SKM-1 (cell line): ENCODE measurements around the gene NUP107.

Source experiments
- DNase-seq: peaks from one replicate; lab custom pipeline; 2025; ENCODE audit not compliant: unreplicated experiment; lab: John Stamatoyannopoulos, UW

NUP107 gene

DNA sequence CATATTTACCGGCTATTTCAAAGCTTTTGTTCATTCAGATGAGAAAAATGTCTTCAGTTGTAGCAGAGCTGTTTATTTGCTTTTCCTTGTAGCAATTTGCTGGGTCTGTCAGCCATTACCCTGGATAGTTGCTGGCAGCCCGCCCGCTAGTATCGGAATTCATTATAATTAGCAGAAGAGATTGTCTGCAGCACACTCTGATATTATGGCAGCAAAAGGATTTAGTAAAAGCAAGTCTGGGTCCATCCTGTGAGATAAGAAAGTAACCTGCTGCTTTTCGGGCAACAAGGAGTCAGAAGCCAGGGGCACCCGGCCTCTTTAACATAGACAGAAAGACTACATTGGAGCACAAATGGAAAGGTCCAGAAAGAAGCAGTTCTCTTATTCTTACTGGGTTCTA is 53.1 kb downstream of the NUP107 start:
- DNase-seq, result no peak

DNA sequence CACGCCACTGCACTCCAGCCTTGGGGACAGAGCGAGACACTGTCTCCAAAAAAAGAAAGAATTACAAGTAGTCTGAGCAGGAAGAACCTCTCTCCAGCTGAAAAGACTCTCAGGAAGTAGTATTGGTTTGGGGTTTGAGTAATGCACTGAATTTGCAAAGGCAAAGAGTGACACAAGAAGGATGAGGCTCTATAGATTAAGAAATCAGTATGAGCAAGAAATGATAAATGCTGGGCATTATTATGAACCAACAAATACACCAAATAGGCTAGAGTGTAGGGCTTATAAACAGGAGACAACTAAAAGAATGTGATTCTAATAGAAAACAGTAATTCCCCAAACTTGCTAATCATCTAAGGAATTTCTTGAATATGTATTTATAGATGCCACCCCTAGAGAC is 56.6 kb downstream of the NUP107 start:
- no peak for DNase-seq

DNA sequence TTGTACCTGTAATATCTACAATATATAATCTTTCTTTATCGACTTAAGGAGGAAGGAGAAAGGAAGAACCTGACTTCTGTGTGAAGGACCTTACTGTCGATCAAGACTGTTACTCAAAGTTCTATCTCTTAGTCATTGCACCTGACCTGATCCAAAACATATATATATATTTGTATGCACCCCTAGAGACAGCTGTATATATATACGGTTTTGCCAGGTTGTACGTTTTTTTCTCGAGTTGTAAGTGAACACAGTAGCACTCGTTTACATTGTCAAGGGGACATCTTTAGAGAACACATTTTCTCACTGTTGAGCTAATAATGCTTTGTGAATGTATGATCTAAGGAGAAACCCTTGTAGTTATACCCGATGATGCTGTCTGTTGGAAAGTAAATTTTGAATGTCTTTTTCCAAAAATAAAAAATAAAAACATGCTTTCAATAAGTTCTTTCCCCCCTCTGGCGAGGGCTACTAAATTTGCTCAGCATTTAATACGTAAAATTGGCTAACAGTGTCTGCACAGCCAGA is 58.7 kb downstream of the NUP107 start:
- DNase-seq, result no peak

DNA sequence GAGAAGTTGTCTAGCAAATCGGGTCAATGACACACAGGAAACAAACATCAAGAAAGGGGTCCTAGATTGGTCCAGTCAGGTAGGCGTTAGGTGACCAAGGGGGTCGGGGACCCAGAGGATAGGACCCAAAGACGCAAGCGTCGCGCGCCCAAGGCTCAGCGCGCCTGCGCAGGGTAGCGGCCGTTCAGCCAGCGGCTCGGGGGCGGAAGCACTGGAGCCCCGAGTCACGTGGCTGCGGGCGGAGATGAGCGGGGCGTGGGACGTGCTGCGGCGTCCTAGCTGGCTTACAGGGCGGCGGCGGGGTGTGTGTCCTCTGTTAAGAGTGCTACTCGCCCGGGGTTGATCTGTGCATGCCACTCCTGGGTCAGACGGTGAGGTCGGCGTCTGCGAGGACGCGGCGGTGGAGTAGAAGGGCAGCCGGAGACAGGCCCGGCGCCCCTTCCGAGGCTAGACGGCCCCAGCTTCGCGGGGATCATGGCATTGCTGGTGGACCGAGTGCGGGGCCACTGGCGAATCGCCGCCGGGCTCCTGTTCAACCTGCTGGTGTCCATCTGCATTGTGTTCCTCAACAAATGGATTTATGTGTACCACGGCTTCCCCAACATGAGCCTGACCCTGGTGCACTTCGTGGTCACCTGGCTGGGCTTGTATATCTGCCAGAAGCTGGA is 59.3 kb downstream of the NUP107 start, which contains the start of gene SLC35E3:
Gene SLC35E3, plus strand, starts transcription at position 273 of the 668 bp plus-strand sequence. Its CDS starts 202 bp downstream, at position 475.
- peak; percentile 43 for DNase-seq

DNA sequence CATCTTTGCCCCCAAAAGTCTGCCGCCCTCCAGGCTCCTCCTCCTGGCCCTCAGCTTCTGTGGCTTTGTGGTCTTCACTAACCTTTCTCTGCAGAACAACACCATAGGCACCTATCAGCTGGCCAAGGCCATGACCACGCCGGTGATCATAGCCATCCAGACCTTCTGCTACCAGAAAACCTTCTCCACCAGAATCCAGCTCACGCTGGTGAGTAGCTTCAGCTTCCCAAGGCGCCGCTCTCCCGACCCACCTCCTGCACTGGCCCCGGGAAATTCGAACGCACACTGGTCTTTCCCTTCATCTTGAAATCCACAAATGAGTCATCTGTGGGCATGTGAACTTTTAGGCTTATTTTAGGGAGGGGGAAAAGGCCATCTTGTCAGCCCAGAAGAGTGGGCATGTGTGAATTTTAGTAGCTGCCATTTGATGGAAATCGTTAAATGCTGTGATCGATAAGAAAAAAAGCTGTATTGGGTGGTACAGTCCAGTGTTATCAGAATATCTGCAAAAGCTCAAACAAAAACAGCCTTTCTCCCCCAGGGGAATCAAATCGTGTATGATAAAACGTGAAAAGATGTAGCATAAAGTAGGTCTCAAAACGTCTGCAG is 59.9 kb downstream of the NUP107 start:
- DNase-seq, result no peak

DNA sequence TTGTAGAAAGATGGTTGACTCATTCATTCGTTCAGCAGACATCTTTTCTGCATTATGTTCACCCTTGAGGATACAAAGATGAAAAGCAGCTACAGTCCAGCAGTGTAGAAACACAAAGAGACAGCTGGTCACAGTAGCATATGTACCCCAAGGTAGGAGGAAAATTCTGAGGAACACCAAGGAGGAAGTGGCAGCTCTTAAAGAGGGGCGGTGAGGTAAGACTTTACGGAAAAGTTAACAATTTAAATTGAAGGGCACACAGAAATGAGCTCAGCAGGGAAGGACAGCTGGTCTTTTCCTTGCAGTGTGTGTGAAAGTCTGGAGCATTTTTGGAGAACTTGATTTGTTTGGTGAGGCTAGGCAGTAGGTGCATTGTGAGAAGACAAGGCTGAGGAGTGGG is 62.7 kb downstream of the NUP107 start:
- DNase-seq, result no peak

DNA sequence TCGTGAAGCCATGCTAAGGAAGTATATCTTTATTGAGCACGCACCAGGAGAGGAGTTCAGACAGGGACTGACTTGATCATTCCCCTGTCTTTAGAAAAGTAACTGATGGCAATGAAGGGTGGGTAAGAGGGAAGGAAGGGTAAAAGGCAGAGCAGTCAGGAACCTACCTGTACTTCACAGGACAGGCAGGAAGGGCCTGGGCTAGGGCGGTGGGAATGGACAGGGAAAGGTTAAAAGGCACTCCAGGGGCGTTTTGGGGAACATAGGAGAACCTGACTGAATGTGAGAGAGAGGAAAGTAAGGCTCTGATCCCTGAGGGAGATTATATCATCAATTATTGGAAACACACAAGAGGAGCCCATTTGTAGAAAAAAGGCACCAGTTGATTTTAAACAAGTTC is 63.1 kb downstream of the NUP107 start:
- no peak for DNase-seq

DNA sequence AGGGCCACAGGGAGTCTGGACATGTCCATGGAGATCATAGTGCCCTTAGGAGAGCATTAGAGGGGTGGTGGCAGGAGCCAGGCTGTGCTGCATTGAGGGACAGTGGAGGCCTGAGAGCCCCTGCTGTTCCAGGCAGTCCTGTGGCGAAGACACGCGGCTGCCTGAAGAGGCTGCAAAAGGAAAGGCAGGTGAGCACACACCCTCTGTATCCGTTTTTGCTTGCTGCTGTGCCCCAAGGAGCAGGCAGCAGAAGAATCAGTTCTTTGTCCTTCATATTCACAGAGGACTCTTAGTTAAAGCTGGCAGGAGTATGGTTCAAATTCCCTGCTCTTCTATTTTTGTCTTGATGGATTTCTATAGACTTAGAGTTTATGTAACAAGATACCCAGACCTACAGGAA is 63.7 kb downstream of the NUP107 start:
- DNase-seq, result no peak

DNA sequence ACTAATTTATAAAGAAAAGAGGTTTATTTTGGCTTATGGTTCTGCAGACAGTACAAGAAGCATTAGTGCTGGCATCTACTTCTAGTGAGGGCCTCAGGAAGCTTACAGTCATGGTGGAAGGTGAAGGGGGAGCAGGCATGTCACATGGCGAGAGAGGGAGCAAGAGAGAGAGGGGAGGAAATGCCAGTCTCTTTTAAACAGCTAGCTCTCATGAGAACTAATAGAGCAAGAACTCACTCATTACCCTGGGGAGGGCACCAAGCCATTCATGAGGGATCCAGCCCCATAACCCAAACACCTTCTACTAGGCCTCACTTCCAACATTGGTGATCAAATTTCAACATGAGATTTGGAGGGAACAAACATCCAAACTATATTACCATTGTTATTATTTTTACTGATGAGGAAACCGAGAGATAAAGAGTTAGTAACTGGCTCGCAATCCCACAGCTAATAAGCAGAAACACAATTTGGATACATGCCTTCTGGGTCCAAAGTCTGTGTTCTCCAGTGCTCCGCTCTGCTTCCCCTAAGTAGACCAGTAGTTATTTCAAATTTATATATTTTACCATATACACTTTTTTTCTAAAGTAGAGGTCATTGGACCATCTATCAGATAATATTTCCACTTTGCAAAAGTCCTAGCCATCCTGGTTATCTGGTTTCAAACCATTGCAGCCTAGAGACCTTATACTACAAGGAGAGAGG is 68.9 kb downstream of the NUP107 start:
- no peak for DNase-seq

DNA sequence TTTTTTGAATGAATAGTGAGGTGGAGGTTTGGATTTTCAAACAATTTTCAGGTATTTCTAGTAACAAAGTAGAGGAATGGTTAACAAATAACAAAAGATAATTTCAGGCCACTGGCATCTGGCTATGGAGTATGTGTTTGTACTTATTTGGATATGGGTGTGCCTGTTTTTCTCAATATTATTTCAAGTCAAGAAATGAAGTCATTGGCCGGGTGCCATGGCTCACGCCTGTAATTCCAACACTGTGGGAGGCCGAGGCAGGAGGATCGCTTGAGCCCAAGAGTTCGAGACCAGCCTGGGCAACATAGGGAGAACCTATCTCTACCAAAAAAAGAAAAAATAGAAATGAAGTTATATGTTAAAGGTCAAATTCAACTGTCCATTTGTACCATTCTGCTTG is 73.1 kb downstream of the NUP107 start:
- no peak for DNase-seq

DNA sequence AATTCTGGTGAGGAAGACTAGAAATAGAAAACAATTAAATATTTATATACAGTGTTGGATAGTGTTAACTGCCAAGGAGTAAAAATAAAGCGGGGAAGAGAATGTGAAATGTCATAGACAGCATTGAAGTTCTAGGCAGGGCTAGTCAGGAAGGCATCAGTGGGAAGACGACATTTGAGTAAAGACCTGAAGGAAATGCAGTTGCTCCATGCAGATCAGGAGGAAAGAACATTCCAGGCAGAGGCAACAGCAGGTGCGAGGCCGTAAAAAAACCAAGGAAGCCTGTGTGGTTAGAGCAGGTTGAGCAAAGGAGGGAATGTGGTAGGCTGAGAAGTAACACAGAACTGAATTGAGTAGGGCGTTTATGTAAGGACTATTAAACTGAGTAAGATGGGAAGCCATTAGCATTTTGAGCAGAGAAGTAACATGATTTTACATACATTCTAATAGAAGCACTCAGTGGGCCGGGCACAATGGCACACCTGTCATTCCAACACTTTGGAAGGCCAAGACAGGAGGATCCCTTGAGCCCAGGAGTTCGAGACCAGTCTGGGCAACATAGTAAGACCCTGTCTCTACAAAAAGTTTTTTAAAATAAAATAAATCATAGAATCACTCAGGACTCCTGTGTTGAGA is 74.1 kb downstream of the NUP107 start:
- DNase-seq, result no peak

DNA sequence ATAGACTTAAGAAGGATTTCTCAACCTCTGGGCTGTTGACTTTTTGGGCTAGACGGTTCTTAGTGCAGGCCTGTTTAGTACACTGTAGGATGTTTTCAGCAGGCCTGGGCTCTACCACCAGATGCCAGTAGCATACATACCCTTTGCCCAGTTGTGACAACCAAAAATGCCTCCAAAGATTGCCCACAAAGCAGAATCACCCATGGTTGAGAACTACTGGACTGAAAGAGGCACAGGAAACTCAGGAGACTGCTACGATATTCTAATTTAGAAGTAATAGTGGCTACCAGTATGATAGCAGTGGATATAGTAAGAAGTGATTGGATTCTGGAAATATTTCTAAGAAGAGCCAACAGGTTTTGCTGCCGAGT is 74.6 kb downstream of the NUP107 start:
- no peak for DNase-seq

DNA sequence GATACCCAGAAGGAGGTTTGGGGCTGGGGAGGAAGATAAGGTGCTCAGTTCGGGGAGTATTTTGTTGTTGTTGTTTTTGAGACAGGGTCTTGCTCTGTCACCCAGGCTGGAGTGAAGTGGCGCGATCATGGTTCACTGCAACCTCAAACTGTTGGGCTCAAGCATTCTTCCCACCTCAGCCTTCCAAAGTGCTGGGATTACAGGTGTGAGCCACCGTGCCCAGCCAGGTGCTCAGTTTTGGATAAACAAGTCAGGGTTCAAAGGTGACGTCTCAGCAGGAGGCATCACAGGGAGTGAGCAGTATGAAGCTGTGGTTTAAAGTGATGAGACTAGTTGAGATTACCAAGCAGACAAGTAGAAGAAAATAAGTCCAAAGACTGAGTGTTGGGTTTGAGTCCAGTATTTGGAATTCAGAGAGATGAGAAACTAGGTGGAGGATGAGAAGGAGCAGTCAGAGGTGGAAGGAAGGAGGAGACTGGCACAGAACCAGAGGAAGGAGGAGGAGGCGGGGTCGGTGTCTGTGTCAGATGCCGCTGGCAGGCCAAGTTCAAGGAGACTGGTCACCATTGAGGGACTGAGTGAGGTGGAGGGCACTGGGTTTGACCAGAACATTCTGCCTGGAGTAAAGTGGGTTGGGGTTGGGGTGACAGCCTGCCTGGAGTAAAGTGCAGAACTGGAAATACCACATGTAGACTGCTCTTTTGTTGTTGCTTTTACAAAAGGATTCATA is 75.3 kb downstream of the NUP107 start:
- no peak for DNase-seq

DNA sequence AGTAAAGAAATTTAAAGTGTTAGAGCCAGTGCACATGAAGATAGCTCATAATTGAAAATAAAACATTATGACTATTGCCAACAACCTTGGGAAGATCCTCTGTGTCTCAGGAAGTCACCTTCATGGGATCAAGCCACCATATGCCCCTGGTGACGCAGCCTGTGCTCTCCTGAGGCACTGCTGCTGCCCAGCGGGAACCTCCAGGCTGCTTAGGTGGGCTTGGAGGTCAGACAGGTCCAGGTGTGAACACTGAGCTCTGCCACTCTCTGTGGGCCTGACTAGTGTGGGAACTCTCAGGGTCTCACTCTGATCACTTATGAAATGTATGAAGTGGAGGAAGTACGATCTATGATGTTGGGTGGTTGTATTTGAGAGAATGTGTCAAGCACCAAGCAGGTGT is 75.9 kb downstream of the NUP107 start:
- no peak for DNase-seq

DNA sequence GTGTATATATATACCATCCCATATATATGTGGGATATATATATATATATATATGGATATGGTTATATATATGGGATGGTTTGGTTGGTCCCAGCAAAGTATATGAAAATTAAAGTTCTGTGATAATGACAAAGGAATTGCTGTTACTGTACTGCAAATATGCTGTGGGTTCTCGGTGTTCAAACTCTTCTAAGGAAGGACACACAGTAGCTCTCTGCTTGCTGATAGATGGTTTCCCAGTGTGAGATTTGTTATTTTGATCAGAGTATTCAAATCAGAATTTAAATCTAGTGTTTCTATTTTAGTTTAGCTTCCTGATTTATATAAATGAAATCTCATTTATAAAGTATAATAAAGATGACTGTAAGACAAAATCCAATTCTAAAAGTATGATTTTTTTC is 78.9 kb downstream of the NUP107 start:
- DNase-seq, result no peak

DNA sequence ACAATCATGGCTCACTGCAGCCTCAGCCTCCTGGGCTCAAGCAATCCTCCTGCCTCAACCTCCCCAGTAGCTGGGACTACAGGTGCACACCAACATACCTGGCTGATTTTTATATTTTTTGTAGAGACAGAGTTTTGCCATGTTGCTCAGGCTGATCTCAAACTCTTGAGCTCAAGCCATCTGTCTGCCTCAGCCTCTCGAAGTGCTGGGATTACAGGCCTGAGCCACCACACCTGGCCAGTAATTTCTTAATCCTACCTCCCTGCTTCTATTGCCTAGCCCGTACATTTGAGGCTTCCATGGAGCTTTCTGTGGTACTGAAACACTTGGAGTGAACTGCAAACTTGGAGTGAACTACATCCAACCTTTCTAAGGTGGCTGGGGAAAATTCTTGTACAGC is 79.9 kb downstream of the NUP107 start:
- DNase-seq, result no peak

DNA sequence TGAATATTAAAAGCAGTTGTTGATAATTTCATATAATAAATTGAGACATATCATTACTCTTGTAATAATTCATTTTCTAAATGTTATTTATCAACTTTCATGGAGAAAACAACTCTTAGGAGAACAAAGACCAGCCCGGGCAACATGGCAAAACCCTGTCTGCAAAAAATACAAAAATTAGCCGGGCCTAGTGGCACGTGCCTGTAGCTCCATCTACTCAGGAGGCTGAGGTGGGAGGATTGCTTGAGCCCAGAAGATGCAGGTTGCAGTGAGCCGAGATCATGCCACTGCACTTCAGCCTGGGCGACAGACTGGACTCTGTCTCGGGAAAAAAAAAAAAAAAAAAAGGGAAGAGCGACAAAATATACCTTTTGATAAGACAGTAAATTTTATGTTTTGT is 80.4 kb downstream of the NUP107 start:
- DNase-seq, result no peak

DNA sequence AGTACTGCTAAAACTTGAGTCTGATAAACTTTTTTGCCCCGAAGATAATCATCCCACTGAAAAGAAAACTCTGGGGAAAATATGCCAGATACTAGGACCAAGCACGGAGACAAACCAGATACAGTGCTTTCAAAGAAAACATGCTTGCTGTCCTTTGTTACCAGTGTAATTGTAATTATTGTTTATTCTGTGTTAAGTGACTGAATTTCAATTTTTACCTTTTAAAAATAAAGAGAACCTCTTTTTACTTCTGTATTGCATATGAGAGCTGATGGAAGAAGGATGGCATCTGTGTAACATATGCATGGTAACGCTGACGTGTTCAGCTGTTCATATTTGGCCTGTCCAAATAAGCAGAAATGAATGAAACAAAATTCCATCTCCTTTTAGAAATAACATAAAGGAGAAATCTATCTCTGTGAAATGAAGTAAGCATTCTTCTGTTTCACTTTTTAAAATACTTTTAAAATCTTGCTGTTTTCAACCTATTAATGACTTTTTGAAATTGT is 81.7 kb downstream of the NUP107 start:
- no peak for DNase-seq

DNA sequence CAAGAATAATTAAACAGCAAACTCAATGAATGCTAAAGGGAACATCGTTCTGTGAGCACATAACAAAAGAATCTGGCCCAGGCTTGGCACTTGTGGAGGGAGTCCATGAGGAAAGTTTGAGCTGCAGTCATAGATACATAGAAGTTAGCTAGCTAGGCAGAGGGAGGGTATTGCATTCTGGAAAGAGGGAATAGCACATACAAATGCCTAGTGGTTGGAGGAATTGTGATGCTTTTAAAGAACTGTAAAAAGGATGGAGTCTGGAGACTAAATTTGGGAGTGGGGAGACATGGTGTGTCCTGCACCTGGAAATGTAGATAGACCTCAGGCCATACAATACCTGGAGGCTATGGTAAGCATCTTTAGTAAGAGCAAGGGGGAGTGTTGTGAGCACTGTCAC is 83.2 kb downstream of the NUP107 start:
- DNase-seq, result no peak

DNA sequence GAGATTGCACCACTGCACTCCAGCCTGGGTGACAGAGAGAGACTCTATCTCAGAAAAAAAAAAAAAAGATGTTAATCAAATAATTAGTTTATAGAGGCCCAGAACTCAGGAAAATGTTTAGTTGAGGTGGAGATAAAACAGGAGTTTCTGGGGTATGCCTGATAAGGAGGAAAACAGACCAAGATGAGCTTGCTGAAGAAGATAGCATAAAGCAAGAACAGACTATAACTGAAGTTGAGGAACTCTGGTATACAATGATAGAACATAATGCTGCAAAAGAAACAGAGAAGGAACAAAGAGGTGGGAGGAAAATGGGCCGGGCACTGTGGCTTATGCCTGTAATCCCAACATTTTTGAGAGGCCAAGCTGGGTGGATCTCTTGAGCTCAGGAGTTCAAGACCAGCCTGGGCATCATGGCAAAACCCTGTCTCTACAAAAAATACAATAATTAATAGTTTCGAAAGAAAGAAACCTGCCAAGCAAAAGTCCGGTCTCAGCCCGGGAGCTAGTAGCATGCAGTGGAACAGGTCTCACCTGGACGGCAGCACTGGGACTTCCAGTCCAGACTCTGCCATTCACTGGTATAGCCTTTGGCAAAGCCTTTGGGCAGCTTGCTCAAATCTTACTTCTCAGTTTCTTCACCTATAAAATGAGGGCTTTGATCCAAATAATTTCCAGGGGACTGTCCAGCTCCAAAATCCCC is 84.6 kb downstream of the NUP107 start:
- DNase-seq, result no peak
